ENCODE measurements around the gene MRPL51. TPM values are rescaled to one million over a fixed set of nuclear protein-coding genes. Genes with fewer than 3 reads are reported as not detected.

MRPL51 gene
- total RNA-seq, 2 experiments from 2014 or later = 152 to 338 TPM

- Histone ChIP-seq H3K27ac (ENCODE audit: low read depth, low read length, poor library complexity, severe bottlenecking) (no peak overlapping the region), H3K4me2 (ENCODE audit: low read length) (no peak overlapping the region), H3K9me2 (ENCODE audit: insufficient read depth, low read length) (no peaks in the 10 kb centered on the region), H3K79me2 (ENCODE audit: insufficient read depth, low read depth, low read length) (peaks cover 19% of the 10 kb centered on the region), H4K20me1 (ENCODE audit: insufficient read depth, low read length) (no peaks in the 10 kb centered on the region), H2AFZ (ENCODE audit: low read length) (no peak overlapping the region), H3K4me1 (ENCODE audit: insufficient read depth, low read length, poor library complexity, severe bottlenecking) (peaks cover 10% of the 10 kb centered on the region), H3K9me3 (ENCODE audit: low read length) (no peaks in the 10 kb centered on the region), H3K36me3 (ENCODE audit: insufficient read depth, low read length) (peaks cover 25% of the 10 kb centered on the region), H3K4me3 (ENCODE audit: low read depth, low read length, poor library complexity, severe bottlenecking) (no peak overlapping the region)
- TF ChIP-seq EZH2phosphoT487 (IDR thresholded peaks at IDR 0.05; ENCODE audit: borderline replicate concordance, low read depth, low read length) (no peak), CTCF (conservative IDR thresholded peaks at IDR 0.05; ENCODE audit: low read length) (no peak)
- DNase-seq (ENCODE audit: low spot score) = no peak
- ChIA-PET POLR2A (interaction anchor here (0.7 to 1.8 kb wide), 6 partner anchors 24 to 248 kb away, joined by 3 to 6 read pairs (median 4); no protein-coding TSS in a partner anchor), CTCF (ENCODE audit: unreplicated experiment) (no interaction called here)
- no TSS peak for BruUV-seq (replicated peaks)
- intact Hi-C loops (cut with micrococcal nuclease; ENCODE audit: unreplicated experiment) = no loop called here
These were observed 3.6 kb downstream of the MRPL51 start for GRCh38 chr12:6489449-6489848.

- BruUV-seq (replicated peaks) = no TSS peak
These were observed 4.8 kb downstream of the MRPL51 start for GRCh38 chr12:6488240-6488639.

More at GRCh38 chr12:6488240-6488639, 4.8 kb downstream of the MRPL51 start:
- no peak for DNase-seq (ENCODE audit: low spot score)
- TF ChIP-seq CTCF (conservative IDR thresholded peaks at IDR 0.05; ENCODE audit: low read length) = no peak
- TF ChIP-seq EZH2phosphoT487 (IDR thresholded peaks at IDR 0.05; ENCODE audit: borderline replicate concordance, low read depth, low read length) = no peak
- Histone ChIP-seq H3K9me3 (ENCODE audit: low read length) (no peaks in the 10 kb centered on the region), H3K4me2 (ENCODE audit: low read length) (no peak overlapping the region), H3K27ac (ENCODE audit: low read depth, low read length, poor library complexity, severe bottlenecking) (no peak overlapping the region), H3K36me3 (ENCODE audit: insufficient read depth, low read length) (peaks cover 25% of the 10 kb centered on the region), H3K9me2 (ENCODE audit: insufficient read depth, low read length) (no peaks in the 10 kb centered on the region), H2AFZ (ENCODE audit: low read length) (no peak overlapping the region), H3K4me3 (ENCODE audit: low read depth, low read length, poor library complexity, severe bottlenecking) (no peak overlapping the region), H4K20me1 (ENCODE audit: insufficient read depth, low read length) (no peaks in the 10 kb centered on the region), H3K4me1 (ENCODE audit: insufficient read depth, low read length, poor library complexity, severe bottlenecking) (peaks cover 10% of the 10 kb centered on the region), H3K79me2 (ENCODE audit: insufficient read depth, low read depth, low read length) (peaks cover 18% of the 10 kb centered on the region)
- ChIA-PET CTCF (ENCODE audit: unreplicated experiment) (interaction anchor here (0.5 kb wide), 1 partner anchor 140 kb away, joined by 3 read pairs; no protein-coding TSS in a partner anchor), POLR2A (interaction anchor here (0.7 to 1.8 kb wide), 5 partner anchors 15 to 69 kb away, joined by 3 to 7 read pairs (median 3); no protein-coding TSS in a partner anchor)
- intact Hi-C loops (cut with micrococcal nuclease; ENCODE audit: unreplicated experiment) = no loop called here

All from OCI-LY7 (cell line).